Brain pericyte (primary cell): ENCODE measurements around the gene SCRG1.

Source experiments
- DNase-seq: peaks from one replicate; pipeline ENCODE4 v3.0.0-alpha.2; 2012; ENCODE audit warnings: low read depth, low spot score

The SCRG1 gene

DNA sequence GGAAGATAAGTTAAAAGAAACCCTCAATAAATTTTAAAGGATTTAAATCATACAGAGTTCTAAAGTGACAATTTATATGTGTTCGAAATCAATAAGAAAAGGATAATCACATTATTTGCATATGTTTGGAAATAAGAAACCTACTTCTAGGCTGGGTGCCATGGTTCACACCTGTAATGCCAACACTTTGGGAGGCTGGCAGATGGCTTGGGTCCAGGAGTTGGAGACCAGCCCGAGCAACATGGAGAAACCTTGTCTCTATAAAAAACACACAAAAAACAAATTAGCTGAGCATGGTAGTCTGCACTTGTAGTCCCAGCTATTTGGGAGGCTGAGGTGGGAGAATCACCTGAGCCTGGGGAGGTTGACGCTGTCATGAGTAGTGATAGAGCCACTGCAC is 36.2 kb downstream of the SCRG1 start:
- DNase-seq, result no peak

GRCh38 chr4:173360587-173361221 is 38.2 kb downstream of the SCRG1 start:
- no peak for DNase-seq

DNA sequence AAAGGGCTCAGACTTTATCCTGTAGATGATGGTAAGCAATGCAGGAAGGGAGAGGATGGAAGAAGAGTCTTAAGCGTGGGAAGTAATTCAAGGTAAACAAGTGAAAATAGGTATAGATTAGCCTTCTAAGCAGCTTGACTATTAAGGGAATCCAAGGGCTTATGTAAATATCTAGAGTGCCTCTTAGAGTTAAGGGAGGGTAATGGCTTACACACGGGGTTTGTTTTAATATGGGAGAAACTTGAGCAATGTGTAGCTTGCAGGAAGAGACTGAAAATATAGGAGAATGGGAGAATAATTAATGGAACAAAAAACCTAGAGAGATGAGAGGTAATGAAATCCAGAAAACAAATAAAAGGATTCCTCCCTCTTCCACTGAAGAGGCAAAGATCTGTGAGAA is 41.0 kb downstream of the SCRG1 start:
- no peak for DNase-seq

- DNase-seq, result no peak
Measured at GRCh38 chr4:173347467-173347866, 51.4 kb downstream of the SCRG1 start.

GRCh38 chr4:173346074-173346473 is 52.8 kb downstream of the SCRG1 start:
- no peak for DNase-seq

DNA sequence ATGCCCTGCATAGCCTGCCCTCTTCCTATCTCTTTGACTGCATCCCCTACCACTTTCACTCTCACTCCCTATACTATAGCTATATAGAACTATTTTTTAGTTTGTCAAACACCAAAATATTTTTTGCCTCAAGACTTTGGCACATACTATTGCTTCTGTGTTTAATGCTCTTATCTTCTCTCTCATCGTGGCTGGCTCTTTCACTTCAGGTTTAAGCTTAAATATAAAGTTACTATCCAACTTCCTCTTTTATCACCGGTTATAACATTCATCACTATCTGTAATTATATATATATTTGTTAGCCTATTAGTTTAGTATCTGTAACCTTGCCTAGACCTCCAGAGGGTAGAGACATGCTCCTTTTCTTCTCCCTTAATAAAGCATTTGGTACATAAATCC is 53.3 kb downstream of the SCRG1 start:
- no peak for DNase-seq

- no peak for DNase-seq
Measured at GRCh38 chr4:173343832-173344397, 55.0 kb downstream of the SCRG1 start.

DNA sequence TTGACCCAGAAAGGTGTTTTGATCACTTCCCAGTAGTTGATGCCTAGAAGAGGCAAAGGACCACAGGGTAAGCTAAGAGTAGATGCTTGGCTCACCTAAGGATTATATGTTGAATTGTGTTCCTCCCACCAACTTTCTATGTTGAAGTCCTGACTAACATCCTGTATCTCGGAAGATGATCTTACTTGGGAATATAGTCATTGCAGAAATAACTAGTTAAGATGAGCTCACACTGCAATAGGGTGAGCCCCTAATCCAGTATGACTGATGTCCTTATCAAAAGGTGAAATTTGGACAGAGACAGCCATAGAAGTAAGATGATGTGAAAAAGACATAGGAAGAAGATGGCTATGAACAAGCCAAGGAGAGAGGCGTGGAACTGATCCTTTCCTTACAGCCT is 61.5 kb downstream of the SCRG1 start:
- DNase-seq, result no peak

- DNase-seq, result peak; percentile 12
Measured at GRCh38 chr4:173334891-173335752, 63.8 kb downstream of the SCRG1 start.
